ENCODE measurements around the gene OPHN1. TPM values are rescaled to one million over a fixed set of nuclear protein-coding genes. Genes with fewer than 3 reads are reported as not detected.

Gene OPHN1
- total RNA-seq, 2 experiments from 2014 or later: 0.05 to 0.13 TPM

DNA sequence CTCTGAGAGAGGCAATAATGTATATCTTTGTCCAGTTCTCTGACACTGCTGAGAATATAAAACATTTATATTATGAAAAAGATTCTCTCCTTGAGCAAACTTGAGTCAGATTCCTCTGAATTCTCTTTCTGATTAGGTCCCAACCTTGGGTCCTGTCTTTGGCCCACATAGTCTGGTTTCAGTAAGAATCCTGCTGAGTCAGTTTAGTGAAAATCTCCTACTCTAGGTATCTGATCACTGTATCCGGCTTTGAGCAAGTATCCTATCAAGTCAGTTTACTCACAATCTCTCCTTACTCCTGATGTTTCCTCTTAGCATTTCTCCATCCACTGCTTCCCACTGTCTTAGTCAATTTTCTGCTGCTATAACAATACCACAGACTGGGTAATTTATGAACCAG is 253.9 kb downstream of the OPHN1 start:
- CTCF ChIA-PET: no interaction called here
- ATAC-seq (no peak), DNase-seq (no peak)
- H3K27me3 Mint-ChIP-seq (ENCODE audit: low read depth): no peaks in the 10 kb centered on the region
- H3K4me1 Mint-ChIP-seq (ENCODE audit: low read depth): peaks cover 14% of the 10 kb centered on the region
- POLR2A ChIA-PET: no interaction called here
- no peak overlapping the region for H3K27ac Mint-ChIP-seq
- peaks cover 7% of the 10 kb centered on the region for H3K9me3 Mint-ChIP-seq (ENCODE audit: insufficient read depth)
- peaks cover 5% of the 10 kb centered on the region for H3K36me3 Mint-ChIP-seq (ENCODE audit: low read depth)
- no peak overlapping the region for H3K4me3 Mint-ChIP-seq

DNA sequence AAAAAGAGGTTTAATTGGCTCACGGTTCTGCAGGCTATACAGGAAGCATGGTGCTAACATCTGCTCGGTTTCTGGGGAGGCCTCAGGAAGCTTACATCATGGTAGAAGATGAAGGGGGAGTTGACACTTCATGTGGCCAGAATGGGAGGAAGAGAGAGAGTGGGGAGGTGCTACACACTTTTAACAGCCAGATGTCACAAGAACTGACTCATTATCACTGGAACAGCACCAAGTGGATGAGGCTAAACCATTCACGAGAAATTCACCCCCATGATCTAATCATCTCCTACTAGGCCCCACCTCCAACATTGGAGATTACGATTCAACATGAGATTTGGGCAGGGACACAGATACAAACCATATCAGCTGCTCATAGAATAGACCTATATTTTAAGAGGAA is 255.8 kb downstream of the OPHN1 start:
- Mint-ChIP-seq H3K27me3 (ENCODE audit: low read depth) (no peaks in the 10 kb centered on the region), H3K27ac (no peak overlapping the region), H3K36me3 (ENCODE audit: low read depth) (peaks cover 5% of the 10 kb centered on the region), H3K4me1 (ENCODE audit: low read depth) (peaks cover 14% of the 10 kb centered on the region), H3K4me3 (no peak overlapping the region), H3K9me3 (ENCODE audit: insufficient read depth) (peaks cover 7% of the 10 kb centered on the region)
- DNase-seq (no peak), ATAC-seq (no peak)
- CTCF ChIA-PET: no interaction called here
- POLR2A ChIA-PET: no interaction called here

DNA sequence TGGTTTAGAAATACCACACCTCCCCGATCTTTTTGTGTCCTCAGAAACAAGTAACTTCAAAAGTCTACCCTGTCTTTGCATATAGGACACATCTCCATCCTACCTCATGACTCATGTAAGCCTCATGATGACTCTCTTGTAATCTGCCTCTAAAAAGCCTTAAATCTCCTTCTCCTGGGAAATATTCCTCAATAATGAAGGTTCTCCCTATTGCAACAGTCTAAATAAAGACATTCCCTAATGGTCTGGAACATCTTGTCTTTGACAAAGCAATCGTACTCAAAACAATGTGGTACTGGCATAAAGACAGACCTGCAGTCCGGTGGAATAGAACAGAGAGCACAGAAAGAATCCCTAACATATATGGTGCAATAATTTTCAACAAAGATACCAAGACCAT is 257.7 kb downstream of the OPHN1 start:
- ATAC-seq (no peak), DNase-seq (no peak)
- H3K27me3 Mint-ChIP-seq (ENCODE audit: low read depth): no peaks in the 10 kb centered on the region
- H3K4me3 Mint-ChIP-seq: no peak overlapping the region
- ChIA-PET CTCF (no interaction called here), POLR2A (no interaction called here)
- H3K9me3 Mint-ChIP-seq (ENCODE audit: insufficient read depth): peaks cover 7% of the 10 kb centered on the region
- H3K36me3 Mint-ChIP-seq (ENCODE audit: low read depth): peaks cover 5% of the 10 kb centered on the region
- H3K27ac Mint-ChIP-seq: no peak overlapping the region
- H3K4me1 Mint-ChIP-seq (ENCODE audit: low read depth): peaks cover 8% of the 10 kb centered on the region

DNA sequence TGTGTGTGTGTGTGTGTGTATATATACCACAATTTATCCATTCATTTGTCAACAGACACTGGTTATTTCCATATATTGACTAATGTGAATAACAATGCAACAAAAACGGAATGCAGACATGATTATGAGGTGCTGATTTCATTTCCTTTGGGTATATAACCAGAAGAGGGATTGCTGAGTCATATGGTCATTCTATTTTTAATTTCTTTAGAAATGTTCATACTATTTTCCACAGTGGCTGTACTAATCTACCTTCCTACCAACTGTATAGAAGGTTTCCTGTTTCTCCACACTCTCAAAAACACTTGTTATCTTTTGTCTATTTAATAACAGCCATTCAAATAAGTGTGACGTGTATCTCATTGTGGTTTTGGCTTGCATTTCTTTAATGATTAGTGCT is 269.9 kb downstream of the OPHN1 start:
- H3K27ac Mint-ChIP-seq: no peak overlapping the region
- POLR2A ChIA-PET: no interaction called here

DNA sequence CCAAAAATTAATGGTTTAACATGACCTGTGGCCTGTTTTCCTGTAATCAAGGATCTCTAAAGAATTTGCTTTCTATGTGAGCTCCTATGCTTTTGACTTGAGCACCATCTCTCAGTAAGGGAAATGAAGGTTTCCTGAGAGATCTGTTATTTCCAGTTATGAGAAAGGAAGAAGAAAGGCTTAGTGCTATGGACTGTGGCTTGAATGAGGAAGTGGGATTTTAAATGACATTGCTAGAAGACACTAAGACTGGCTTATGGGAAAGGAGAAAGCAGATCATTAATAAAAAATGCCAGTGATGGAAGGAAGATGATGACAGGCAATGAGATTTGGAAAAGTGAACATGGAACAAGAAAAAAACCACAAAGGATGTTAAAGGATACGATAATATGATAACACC is 285.4 kb downstream of the OPHN1 start:
- H3K36me3 Mint-ChIP-seq (ENCODE audit: low read depth): no peaks in the 10 kb centered on the region
- no peaks in the 10 kb centered on the region for H3K27me3 Mint-ChIP-seq (ENCODE audit: low read depth)
- POLR2A ChIA-PET: no interaction called here
- no peaks in the 10 kb centered on the region for H3K4me1 Mint-ChIP-seq (ENCODE audit: low read depth)
- CTCF ChIA-PET: no interaction called here
- no peak overlapping the region for H3K27ac Mint-ChIP-seq
- no peak for DNase-seq
- H3K4me3 Mint-ChIP-seq: no peak overlapping the region
- ATAC-seq: no peak
- no peaks in the 10 kb centered on the region for H3K9me3 Mint-ChIP-seq (ENCODE audit: insufficient read depth)

More for the DNA sequence above, 269.9 kb downstream of the OPHN1 start:
- H3K27me3 Mint-ChIP-seq (ENCODE audit: low read depth): peaks cover 2% of the 10 kb centered on the region
- CTCF ChIA-PET: no interaction called here
- DNase-seq (no peak), ATAC-seq (no peak)
- H3K4me3 Mint-ChIP-seq: no peak overlapping the region
- H3K9me3 Mint-ChIP-seq (ENCODE audit: insufficient read depth): no peaks in the 10 kb centered on the region
- no peaks in the 10 kb centered on the region for H3K36me3 Mint-ChIP-seq (ENCODE audit: low read depth)
- H3K4me1 Mint-ChIP-seq (ENCODE audit: low read depth): no peaks in the 10 kb centered on the region

DNA sequence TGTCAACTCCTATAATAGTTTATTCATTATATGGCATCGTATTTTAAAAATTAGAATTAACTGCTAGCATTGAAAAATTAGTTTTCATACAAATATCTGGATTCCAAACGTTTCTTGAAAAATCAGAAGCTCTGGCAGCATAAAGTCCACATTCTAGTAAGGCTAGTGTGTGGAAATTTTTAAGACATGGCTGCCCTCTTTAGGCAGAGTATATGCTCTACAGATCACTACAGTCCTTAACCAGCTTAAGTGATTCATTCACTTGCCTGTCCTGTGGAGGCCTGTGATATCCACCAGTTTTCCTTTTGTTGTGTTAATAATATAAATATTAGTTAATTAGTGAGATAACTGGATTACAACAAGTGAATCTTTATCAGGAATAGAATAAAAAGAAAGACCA is 287.2 kb downstream of the OPHN1 start:
- H3K27ac Mint-ChIP-seq: no peak overlapping the region
- ATAC-seq (no peak), DNase-seq (no peak)
- no peaks in the 10 kb centered on the region for H3K9me3 Mint-ChIP-seq (ENCODE audit: insufficient read depth)
- no peaks in the 10 kb centered on the region for H3K4me1 Mint-ChIP-seq (ENCODE audit: low read depth)
- no peaks in the 10 kb centered on the region for H3K36me3 Mint-ChIP-seq (ENCODE audit: low read depth)
- H3K27me3 Mint-ChIP-seq (ENCODE audit: low read depth): no peaks in the 10 kb centered on the region
- H3K4me3 Mint-ChIP-seq: no peak overlapping the region
- POLR2A ChIA-PET: no interaction called here
- CTCF ChIA-PET: interaction anchor here (1.2 kb wide), 1 partner anchor 590 kb away, joined by 3 read pairs; no protein-coding TSS in a partner anchor

DNA sequence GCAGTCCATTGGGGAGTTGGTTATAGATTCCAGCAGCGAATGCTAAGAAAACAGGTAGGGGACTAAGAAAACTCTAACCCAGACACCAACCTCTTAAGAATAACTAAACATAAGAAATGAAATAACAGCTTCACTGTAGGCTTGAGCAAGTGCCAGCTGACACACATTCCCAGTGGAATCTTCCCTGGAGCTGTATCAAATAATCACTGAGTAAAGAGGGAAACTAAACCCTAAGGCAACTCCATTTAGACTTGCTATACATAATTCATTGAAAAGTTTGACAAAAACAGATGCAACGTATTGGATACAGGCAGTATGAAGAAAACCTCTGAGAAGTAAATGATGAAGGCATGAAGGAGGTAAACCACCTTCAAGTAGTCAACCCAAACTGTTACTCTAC is 293.5 kb downstream of the OPHN1 start:
- H3K36me3 Mint-ChIP-seq (ENCODE audit: low read depth): no peaks in the 10 kb centered on the region
- H3K27ac Mint-ChIP-seq: no peak overlapping the region
- no peaks in the 10 kb centered on the region for H3K27me3 Mint-ChIP-seq (ENCODE audit: low read depth)
- H3K4me3 Mint-ChIP-seq: no peak overlapping the region
- H3K9me3 Mint-ChIP-seq (ENCODE audit: insufficient read depth): no peaks in the 10 kb centered on the region
- DNase-seq (no peak), ATAC-seq (no peak)
- CTCF ChIA-PET: no interaction called here
- no peaks in the 10 kb centered on the region for H3K4me1 Mint-ChIP-seq (ENCODE audit: low read depth)
- POLR2A ChIA-PET: no interaction called here

DNA sequence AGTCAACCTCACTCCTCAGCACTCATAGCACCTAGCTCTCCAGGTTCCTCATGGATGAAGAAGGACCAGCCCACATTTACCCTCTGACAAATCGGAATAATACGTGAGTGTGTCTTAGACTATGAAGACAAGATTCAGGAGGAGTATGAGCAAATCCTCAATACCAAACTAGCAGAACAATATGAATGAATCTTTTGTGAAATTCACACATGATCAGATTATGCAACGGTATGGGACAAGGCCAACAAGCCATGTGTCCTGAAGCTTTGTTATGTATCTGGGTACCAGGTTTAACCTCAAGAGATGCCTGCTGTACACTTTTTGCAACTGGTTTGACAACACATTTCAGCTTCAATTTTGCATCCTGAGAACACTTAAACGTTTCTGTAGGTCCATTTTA is 300.1 kb downstream of the OPHN1 start:
- no peak overlapping the region for H3K4me3 Mint-ChIP-seq

DNA sequence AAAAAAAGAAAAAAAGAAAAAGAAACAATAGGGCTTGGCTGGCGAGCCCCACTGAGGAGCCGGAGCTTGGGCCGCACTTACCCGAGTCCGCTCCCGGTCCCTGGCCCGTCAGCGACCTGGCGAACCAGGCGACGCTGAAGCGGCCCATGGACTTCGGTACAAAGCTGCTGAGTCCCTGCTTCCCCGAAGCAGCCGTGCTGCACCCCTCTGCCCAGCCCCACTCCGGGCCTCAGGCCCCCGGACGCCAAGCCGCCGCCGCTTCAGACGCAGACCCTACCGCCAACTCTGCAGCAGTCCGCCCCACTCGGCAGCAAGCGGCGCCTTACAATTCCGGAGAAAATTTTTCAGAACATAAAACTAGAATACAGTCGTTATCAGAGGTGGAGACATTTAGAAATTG is 300.5 kb downstream of the OPHN1 start:
- ATAC-seq (no peak), DNase-seq (no peak)
- ChIA-PET POLR2A (no interaction called here), CTCF (no interaction called here)
- Mint-ChIP-seq H3K9me3 (ENCODE audit: insufficient read depth) (no peaks in the 10 kb centered on the region), H3K4me3 (no peak overlapping the region), H3K27me3 (ENCODE audit: low read depth) (no peaks in the 10 kb centered on the region), H3K4me1 (ENCODE audit: low read depth) (no peaks in the 10 kb centered on the region), H3K27ac (no peak overlapping the region), H3K36me3 (ENCODE audit: low read depth) (no peaks in the 10 kb centered on the region)

More for the DNA sequence above, 300.1 kb downstream of the OPHN1 start:
- no peaks in the 10 kb centered on the region for H3K4me1 Mint-ChIP-seq (ENCODE audit: low read depth)
- CTCF ChIA-PET: no interaction called here
- POLR2A ChIA-PET: interaction anchor here (0.6 kb wide), 1 partner anchor 13 kb away, joined by 3 read pairs; no protein-coding TSS in a partner anchor
- ATAC-seq: no peak
- H3K27ac Mint-ChIP-seq: no peak overlapping the region
- DNase-seq: no peak
- H3K36me3 Mint-ChIP-seq (ENCODE audit: low read depth): no peaks in the 10 kb centered on the region
- no peaks in the 10 kb centered on the region for H3K27me3 Mint-ChIP-seq (ENCODE audit: low read depth)
- H3K9me3 Mint-ChIP-seq (ENCODE audit: insufficient read depth): no peaks in the 10 kb centered on the region

DNA sequence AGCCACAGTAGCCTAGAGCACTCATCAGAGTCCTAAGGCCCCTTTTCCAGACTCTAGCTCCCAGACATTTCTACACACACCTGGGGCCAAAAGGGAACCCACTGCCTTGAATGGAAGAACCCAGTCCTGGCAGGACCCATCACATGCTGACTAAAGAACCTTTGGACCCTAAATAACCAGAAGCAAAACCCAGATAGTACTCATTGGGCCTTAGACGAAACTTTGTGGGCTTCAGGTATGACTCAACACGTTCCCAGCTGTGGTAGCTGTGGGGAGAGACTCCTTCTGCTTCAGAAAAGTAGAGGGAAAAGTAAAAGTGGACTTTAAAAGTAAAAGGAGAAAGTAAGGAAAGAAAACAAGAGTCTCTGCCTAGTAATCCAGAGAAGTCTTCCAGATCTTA is 311.5 kb downstream of the OPHN1 start:
- Mint-ChIP-seq H3K36me3 (ENCODE audit: low read depth) (no peaks in the 10 kb centered on the region), H3K4me1 (ENCODE audit: low read depth) (no peaks in the 10 kb centered on the region), H3K27me3 (ENCODE audit: low read depth) (no peaks in the 10 kb centered on the region), H3K9me3 (ENCODE audit: insufficient read depth) (no peaks in the 10 kb centered on the region), H3K4me3 (no peak overlapping the region), H3K27ac (no peak overlapping the region)
- CTCF ChIA-PET: no interaction called here
- DNase-seq: no peak
- no peak for ATAC-seq
- POLR2A ChIA-PET: no interaction called here

DNA sequence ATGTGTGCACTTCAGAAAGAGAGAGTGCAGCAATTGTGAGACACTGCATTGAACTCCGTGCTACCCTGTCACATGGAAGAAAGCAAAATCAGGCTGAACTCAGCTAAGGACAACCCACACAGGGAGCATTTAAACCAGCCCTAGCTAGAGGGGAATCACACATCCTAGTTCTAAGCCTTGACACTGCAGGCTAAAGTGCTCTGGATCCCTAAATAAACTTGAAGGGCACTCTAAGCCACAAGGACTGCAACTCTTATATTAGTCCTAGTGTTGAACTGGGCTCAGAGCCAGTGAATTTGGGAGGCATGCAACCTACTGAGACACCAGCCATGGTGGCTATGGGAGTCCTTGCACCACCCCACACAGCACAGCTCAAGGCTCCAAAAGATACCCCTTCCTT is 311.9 kb downstream of the OPHN1 start:
- CTCF ChIA-PET: no interaction called here
- H3K36me3 Mint-ChIP-seq (ENCODE audit: low read depth): no peaks in the 10 kb centered on the region
- no peaks in the 10 kb centered on the region for H3K9me3 Mint-ChIP-seq (ENCODE audit: insufficient read depth)
- POLR2A ChIA-PET: no interaction called here
- H3K4me1 Mint-ChIP-seq (ENCODE audit: low read depth): no peaks in the 10 kb centered on the region
- no peak overlapping the region for H3K4me3 Mint-ChIP-seq
- H3K27me3 Mint-ChIP-seq (ENCODE audit: low read depth): no peaks in the 10 kb centered on the region
- DNase-seq: no peak
- no peak for ATAC-seq
- no peak overlapping the region for H3K27ac Mint-ChIP-seq

DNA sequence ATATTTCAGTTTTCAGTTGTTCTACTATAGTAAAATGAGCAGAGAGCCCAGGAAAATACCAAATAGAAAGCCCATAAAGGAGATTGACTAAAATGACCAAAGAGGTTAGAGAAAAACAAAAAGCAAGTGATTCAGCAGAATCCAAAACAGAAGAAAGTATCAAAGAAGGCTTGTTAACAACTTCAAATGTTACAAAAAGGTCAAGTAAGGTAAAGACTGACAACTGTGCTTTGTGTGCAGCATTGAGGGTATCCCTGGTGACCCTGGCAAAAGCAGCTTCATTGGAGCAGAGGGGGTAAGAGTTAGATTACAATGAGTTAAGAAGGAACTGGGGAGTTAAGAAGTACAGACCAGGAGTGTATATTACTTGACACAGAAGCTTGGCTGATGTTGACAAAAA is 317.9 kb downstream of the OPHN1 start:
- no peak overlapping the region for H3K27ac Mint-ChIP-seq
- ChIA-PET CTCF (no interaction called here), POLR2A (no interaction called here)
- H3K4me3 Mint-ChIP-seq: no peak overlapping the region
- H3K4me1 Mint-ChIP-seq (ENCODE audit: low read depth): no peaks in the 10 kb centered on the region
- no peaks in the 10 kb centered on the region for H3K36me3 Mint-ChIP-seq (ENCODE audit: low read depth)
- ATAC-seq (no peak), DNase-seq (no peak)
- no peaks in the 10 kb centered on the region for H3K9me3 Mint-ChIP-seq (ENCODE audit: insufficient read depth)
- H3K27me3 Mint-ChIP-seq (ENCODE audit: low read depth): no peaks in the 10 kb centered on the region

DNA sequence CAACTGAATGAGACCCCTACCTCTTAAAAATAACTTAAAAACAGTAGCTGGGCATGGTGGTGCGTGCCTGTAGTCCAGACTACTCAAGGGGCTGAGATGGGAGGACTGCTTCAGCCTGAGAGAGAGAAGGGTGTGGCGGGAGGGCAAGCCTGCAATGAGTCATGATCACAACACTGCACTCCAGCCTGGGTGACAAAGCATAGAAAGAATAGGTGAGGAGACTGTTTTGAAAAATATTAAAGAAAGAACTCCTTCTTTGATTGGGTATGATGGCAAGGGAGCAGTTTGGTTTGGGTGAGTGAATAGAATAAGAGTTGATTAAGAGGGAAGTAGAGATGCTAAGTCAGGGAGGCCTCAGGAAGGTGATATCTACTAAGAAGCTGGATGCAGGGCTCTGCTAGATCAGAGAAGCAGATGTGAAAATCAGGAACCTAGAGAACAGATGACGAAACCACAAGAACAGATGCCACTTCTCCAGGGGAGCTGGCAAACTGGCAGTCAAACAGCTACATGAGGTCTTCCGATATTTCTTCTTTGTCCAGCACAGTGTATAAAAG is 318.6 kb downstream of the OPHN1 start:
- no peaks in the 10 kb centered on the region for H3K9me3 Mint-ChIP-seq (ENCODE audit: insufficient read depth)
- no peak overlapping the region for H3K4me3 Mint-ChIP-seq
- DNase-seq (no peak), ATAC-seq (no peak)
- POLR2A ChIA-PET: no interaction called here
- no peaks in the 10 kb centered on the region for H3K27me3 Mint-ChIP-seq (ENCODE audit: low read depth)
- no peaks in the 10 kb centered on the region for H3K4me1 Mint-ChIP-seq (ENCODE audit: low read depth)
- H3K36me3 Mint-ChIP-seq (ENCODE audit: low read depth): no peaks in the 10 kb centered on the region
- CTCF ChIA-PET: no interaction called here
- no peak overlapping the region for H3K27ac Mint-ChIP-seq

All from activated CD8-positive, alpha-beta T cell treated with anti-CD3 and anti-CD28 coated beads, Interleukin-2, amount 10 ng/mL, durations not matched to agents 7 days and 5 days (primary cell).